Stimulated activated naive CD8-positive, alpha-beta T cell treated with anti-CD3 and anti-CD28 coated beads, Interleukin-15, amount 100 ng/mL, for 72 hours (primary cell): ENCODE results near the gene PRAC1.

Experiments
- ATAC-seq: fragments of 150-1000 bp; cut with Tn5 transposase; 2 replicates; pipeline ENCODE4 v1.10.0; 2021; ENCODE audit warnings: mild to moderate bottlenecking, moderate library complexity
- DNase-seq, 2 donors: peaks; one replicate each; pipeline ENCODE4 v3.0.0; 2021 to 2022
- H3K27ac Mint-ChIP-seq, 2 donors: one replicate each; pipeline ENCODE4 v1.8.0; 2022; ENCODE audit warnings: mild to moderate bottlenecking in 2 of 2, mixed read lengths in 2 of 2, moderate library complexity in 2 of 2
- H3K27me3 Mint-ChIP-seq: one replicate; pipeline ENCODE4 v1.8.0; 2022; ENCODE audit warnings: mixed read lengths
- H3K4me1 Mint-ChIP-seq: one replicate; pipeline ENCODE4 v1.8.0; 2022; ENCODE audit warnings: mild to moderate bottlenecking, mixed read lengths
- H3K4me3 Mint-ChIP-seq, 2 donors: one replicate each; pipeline ENCODE4 v1.8.0; 2022; ENCODE audit warnings: mild to moderate bottlenecking in 2 of 2, mixed read lengths in 2 of 2, moderate library complexity in 1 of 2
- H3K9me3 Mint-ChIP-seq, 2 donors: one replicate each; pipeline ENCODE4 v1.8.0; 2022; ENCODE audit warnings: mixed read lengths in 2 of 2

Gene PRAC1

DNA sequence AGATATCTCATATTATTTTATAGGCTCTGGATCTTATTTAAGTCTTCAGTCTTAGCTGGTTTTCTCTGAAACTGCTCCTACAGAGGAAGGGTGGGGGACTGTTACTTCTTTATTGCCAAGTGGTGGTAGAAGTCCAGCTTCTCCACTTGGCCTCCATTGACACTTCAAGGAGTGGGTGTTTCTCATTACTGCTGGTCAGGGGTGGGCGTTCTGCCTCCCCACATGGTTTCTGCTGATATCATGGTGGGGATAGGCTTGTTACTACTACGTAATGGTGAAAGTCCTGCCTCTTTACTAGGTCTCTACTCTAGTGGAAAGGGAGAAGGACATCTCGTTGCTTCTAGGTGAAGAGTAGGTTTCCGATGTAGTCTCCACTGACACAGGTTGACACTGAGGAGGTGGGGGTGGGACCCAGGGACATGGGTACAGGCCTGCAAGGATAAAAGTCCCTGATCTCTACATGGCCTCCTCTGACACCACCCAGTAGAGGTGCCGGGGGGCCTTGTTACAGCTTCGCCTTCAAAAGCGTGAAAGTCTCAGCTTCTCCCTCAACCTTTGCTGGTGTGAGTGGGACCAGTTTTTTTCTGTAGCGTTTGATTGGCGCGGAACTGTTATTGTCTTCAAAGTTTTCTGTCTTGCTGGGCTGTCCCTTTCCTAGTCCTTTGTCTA lies 20.3 kb downstream of the PRAC1 start:
- Mint-ChIP-seq H3K27me3 (peaks cover 86% of the 10 kb centered on the region), H3K27ac (no peak overlapping the region), H3K4me1 (no peaks in the 10 kb centered on the region), H3K4me3 (no peak overlapping the region), H3K9me3 (no peaks in the 10 kb centered on the region)
- ATAC-seq, result no peak
- DNase-seq, result no peak

DNA sequence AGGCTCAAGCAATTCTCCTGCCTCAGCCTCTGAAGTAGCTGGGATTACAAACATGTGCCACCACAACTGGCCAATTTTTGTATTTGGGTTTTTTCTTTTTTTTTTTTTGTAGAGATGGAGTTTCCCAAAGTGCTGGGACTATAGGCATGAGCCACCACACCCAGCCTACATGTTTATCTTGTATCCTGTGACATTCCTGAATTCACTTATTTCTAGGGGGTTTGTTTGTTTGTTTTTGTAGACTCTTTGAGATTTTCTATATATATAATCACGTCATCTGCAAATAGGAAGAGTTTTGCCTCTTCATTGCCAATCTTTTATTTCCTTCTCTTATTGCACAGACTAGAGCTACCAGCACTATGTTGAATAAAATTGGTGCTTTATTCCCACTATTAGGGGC lies 29.1 kb downstream of the PRAC1 start:
- peaks cover 4 to 10% of the 10 kb centered on the region in 2 donors for H3K9me3 Mint-ChIP-seq
- H3K27me3 Mint-ChIP-seq, result peaks cover 55% of the 10 kb centered on the region
- no peak overlapping the region for H3K4me3 Mint-ChIP-seq
- no peaks in the 10 kb centered on the region for H3K4me1 Mint-ChIP-seq
- DNase-seq (no peak), ATAC-seq (no peak)
- H3K27ac Mint-ChIP-seq, result no peak overlapping the region

DNA sequence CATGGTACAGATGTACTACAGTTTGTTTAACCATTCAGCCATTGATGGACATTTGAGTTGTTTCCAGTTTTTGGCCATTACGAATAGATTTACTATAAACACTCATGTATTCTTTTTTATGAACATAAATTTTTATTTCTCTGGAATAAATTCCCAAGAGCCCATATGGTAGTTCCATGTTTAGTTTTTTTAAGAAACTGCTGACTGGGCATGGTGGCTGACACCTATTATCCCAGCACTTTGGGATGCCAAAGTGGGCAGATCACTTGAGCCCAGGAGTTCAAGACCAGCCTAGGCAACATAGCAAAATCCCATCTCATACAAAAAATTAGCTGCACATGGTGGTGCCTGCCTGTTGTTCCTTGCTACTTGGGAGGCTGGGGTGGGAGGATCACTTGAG lies 30.3 kb downstream of the PRAC1 start:
- H3K4me1 Mint-ChIP-seq, result no peaks in the 10 kb centered on the region
- H3K9me3 Mint-ChIP-seq, result peaks cover 4 to 10% of the 10 kb centered on the region in 2 donors
- no peak for ATAC-seq
- H3K4me3 Mint-ChIP-seq, result no peak overlapping the region
- DNase-seq, result no peak
- H3K27ac Mint-ChIP-seq, result no peak overlapping the region
- H3K27me3 Mint-ChIP-seq, result peaks cover 47% of the 10 kb centered on the region

DNA sequence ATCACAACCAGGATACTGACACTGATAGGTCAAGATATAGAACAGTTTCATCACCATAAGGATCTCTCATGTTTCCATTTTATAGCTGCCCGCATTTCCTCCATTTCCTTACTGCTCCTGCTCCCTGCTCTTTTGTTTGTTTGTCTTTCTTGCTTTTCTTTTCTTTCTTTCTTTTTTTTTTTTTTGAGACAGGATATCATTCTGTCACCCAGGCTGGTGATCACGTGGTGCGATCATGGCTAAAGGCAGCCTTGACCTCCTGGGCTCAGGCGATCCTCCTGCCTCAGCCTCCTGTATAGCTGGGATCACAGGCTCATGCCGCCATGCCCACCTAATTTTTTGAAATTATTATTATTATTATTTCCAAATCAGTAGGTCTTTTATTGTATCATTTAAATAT lies 31.7 kb downstream of the PRAC1 start:
- H3K27me3 Mint-ChIP-seq, result peaks cover 33% of the 10 kb centered on the region
- peaks cover 4 to 10% of the 10 kb centered on the region in 2 donors for H3K9me3 Mint-ChIP-seq
- H3K27ac Mint-ChIP-seq, result no peak overlapping the region
- ATAC-seq, result no peak
- DNase-seq, result no peak
- H3K4me3 Mint-ChIP-seq, result no peak overlapping the region
- H3K4me1 Mint-ChIP-seq, result no peaks in the 10 kb centered on the region

DNA sequence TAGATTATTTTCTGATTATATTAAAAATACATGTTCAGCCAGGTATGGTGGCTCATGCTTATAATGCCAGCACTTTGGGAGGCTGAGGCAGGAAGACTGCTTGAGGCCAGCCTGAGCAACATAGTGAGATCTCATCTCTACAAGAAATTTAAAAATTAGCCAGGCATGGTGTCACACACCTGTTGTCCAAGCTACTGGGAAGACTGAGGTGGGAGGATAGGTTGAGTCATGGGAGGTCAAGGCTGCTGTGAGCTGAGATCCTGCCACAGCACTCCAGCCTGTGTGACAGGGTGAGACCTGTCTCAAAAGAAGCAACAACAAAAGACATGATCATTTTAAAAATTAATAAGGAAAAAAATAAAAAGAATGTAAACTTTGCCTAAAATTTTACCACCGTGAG lies 40.7 kb downstream of the PRAC1 start:
- no peaks in the 10 kb centered on the region for H3K9me3 Mint-ChIP-seq
- peaks cover 40% of the 10 kb centered on the region for H3K27me3 Mint-ChIP-seq
- H3K4me1 Mint-ChIP-seq, result peaks cover 5% of the 10 kb centered on the region
- no peak overlapping the region for H3K4me3 Mint-ChIP-seq
- ATAC-seq, result no peak
- DNase-seq, result no peak
- H3K27ac Mint-ChIP-seq, result no peak overlapping the region

DNA sequence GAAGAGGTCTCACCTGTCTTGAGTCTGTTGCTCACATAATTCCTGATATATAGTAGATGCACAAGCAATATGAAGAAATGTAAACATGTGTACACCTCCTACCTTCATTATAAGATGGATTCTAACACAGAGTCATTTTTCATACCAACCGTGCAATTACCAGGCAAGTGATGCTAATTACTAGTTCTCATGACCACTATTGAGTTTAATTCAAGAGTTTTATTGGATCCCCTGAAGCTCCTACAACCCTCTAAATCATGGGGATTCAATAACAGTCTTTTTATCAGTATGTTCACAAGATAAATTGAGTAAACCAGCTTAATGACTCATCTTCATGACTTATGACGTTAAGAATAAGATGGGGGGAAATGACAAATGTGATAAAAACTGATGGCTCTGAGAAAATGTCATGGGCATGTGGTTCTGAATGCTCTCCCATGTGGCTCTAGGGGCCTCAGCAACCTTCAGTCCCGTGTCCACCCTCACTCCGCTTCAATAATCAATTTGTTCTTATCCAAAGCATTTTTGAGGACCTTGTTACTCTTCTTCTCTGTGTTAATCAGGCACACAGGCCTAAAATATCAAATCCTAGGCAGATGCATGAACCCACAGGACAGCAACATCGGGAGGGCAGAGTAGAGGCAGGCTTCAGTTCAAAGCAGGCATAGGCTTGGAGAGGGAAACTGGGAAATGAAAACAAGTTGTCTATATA lies 42.8 kb downstream of the PRAC1 start:
- ATAC-seq (no peak), DNase-seq (no peak)
- Mint-ChIP-seq H3K9me3 (no peaks in the 10 kb centered on the region), H3K4me3 (no peak overlapping the region), H3K27ac (no peak overlapping the region), H3K4me1 (peaks cover 5% of the 10 kb centered on the region), H3K27me3 (peaks cover 53% of the 10 kb centered on the region)

DNA sequence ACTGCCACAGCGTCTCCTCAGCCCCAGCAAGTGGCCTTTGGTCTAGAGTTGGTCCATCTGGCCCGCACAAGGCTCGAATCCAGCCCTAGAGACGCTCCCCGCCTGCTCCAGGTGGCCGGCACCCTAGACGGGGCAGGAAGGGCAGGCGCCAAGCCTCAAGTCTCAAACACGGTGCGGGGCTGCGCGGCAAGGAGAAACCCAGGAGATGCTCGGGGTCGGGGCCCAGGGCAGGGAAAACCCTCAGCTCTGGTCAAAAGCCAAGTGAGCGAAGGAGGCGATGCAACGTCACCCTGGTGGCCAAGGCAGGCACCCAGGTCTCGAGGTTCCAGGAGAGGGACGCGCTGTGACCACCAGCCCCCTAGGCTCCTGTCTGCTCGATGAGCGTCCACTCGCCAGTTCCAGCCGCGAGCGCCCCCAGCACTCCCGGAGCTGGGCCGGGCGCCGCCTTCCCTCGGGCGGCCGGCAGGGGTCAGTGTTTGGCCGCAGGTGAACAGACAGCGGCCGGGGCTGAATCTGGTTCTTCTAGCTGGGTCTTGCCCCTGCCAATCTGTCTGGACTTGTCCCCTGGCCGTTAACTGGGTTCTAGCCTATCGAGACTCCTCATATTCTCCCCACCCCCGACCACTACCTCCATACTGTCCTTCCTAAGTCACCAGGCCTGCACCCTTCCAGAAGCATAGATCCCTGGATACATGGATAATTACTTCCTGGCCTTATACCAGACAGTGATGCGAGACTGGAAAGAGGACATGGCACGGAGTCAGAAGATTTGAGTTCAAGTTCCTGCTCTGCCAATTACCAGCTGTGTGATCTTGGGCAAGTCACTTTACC lies 44.0 kb downstream of the PRAC1 start:
- Mint-ChIP-seq H3K4me3 (peak overlapping the region in 1 of 2 donors; percentile 36), H3K4me1 (peaks cover 5% of the 10 kb centered on the region), H3K9me3 (no peaks in the 10 kb centered on the region), H3K27ac (peak overlapping the region in 1 of 2 donors; percentile 79), H3K27me3 (peaks cover 54% of the 10 kb centered on the region)
- DNase-seq, result peak; percentile 77 to 81
- peak; percentile 98 for ATAC-seq

DNA sequence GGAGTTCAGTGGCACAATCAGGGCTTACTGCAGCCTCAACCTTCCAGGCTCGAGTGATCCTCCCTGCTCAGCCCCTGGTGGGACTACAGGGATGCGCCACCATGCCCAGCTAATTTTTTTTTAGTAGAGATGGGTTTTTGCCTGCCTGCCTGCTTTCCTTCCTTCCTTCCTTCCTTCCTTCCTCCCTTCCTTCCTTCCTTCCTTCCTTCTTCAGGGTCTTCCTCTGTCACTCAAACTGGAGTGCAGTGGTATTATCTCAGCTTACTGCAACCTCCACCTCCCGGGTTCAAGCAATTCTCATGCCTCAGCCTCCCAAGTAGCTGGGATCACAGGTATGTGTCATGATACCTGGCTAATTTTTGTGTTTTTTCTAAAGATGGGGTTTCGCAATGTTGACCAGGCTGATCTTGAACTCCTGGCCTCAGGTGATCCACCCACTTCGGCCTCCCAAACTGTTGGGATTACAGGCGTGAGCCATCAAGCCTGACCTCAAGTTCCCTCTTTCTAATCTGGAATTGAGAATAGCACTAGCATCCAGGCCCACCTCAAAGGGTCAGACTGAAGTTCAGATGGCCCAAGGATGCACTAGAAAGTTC lies 45.3 kb downstream of the PRAC1 start:
- Mint-ChIP-seq H3K9me3 (no peaks in the 10 kb centered on the region), H3K4me1 (peaks cover 5% of the 10 kb centered on the region), H3K27me3 (peaks cover 56% of the 10 kb centered on the region), H3K27ac (peak overlapping the region in 1 of 2 donors; percentile 50), H3K4me3 (no peak overlapping the region)
- DNase-seq (no peak), ATAC-seq (no peak)

DNA sequence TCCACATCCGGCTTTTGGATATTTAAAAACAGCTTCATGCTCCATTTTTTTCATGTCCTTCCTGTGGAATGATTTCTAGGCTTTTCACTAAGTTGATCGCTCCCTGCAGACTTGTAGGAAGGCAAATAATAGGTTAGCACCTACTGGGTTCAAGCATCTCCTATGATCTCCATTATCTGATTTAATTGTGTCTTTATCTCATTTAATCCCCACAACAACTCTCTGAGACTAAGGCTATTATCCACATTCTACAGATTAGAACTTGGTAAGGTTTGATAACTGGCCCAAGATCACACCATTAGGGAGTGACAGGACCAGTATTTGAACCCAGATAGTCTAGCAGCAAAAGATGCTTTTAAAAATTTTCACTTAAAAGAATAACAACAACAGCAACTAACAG lies 50.0 kb downstream of the PRAC1 start:
- ATAC-seq (no peak), DNase-seq (no peak)
- H3K4me3 Mint-ChIP-seq, result no peak overlapping the region
- no peak overlapping the region for H3K27ac Mint-ChIP-seq
- peaks cover 65% of the 10 kb centered on the region for H3K27me3 Mint-ChIP-seq
- no peaks in the 10 kb centered on the region for H3K9me3 Mint-ChIP-seq
- H3K4me1 Mint-ChIP-seq, result peaks cover 6% of the 10 kb centered on the region
